ENCODE data around the gene TSPAN13.

Gene TSPAN13

GRCh38 chr7:16810112-16810511, 56.6 kb downstream of the TSPAN13 start:
- no peak for TF ChIP-seq CTCF (IDR thresholded peaks at IDR 0.05)
- DNase-seq = no peak
- Mint-ChIP-seq H3K4me1 (peaks cover 6% of the 10 kb centered on the region), H3K9me3 (no peaks in the 10 kb centered on the region), H3K36me3 (ENCODE audit: low read depth) (no peaks in the 10 kb centered on the region), H3K27ac (no peak overlapping the region), H3K4me3 (no peak overlapping the region), H3K27me3 (ENCODE audit: low read depth, poor library complexity) (no peaks in the 10 kb centered on the region)

GRCh38 chr7:16810573-16810972, 57.0 kb downstream of the TSPAN13 start:
- peaks cover 3% of the 10 kb centered on the region for H3K4me1 Mint-ChIP-seq
- H3K27me3 Mint-ChIP-seq (ENCODE audit: low read depth, poor library complexity) = no peaks in the 10 kb centered on the region
- no peaks in the 10 kb centered on the region for H3K9me3 Mint-ChIP-seq
- H3K4me3 Mint-ChIP-seq = no peak overlapping the region
- H3K27ac Mint-ChIP-seq = no peak overlapping the region
- no peaks in the 10 kb centered on the region for H3K36me3 Mint-ChIP-seq (ENCODE audit: low read depth)
- no peak for DNase-seq
- TF ChIP-seq CTCF (IDR thresholded peaks at IDR 0.05) = no peak

GRCh38 chr7:16811551-16811950, 58.0 kb downstream of the TSPAN13 start:
- no peak for TF ChIP-seq CTCF (IDR thresholded peaks at IDR 0.05)
- Mint-ChIP-seq H3K27me3 (ENCODE audit: low read depth, poor library complexity) (no peaks in the 10 kb centered on the region), H3K9me3 (no peaks in the 10 kb centered on the region), H3K27ac (no peak overlapping the region), H3K4me3 (no peak overlapping the region), H3K4me1 (peaks cover 10% of the 10 kb centered on the region), H3K36me3 (ENCODE audit: low read depth) (no peaks in the 10 kb centered on the region)
- no peak for DNase-seq

GRCh38 chr7:16812542-16813231, 59.1 kb downstream of the TSPAN13 start:
- Mint-ChIP-seq H3K4me3 (no peak overlapping the region), H3K9me3 (no peaks in the 10 kb centered on the region), H3K27me3 (ENCODE audit: low read depth, poor library complexity) (no peaks in the 10 kb centered on the region), H3K27ac (no peak overlapping the region), H3K36me3 (ENCODE audit: low read depth) (no peaks in the 10 kb centered on the region), H3K4me1 (peaks cover 15% of the 10 kb centered on the region)
- no peak for DNase-seq
- TF ChIP-seq CTCF (IDR thresholded peaks at IDR 0.05) = no peak

- Mint-ChIP-seq H3K9me3 (no peaks in the 10 kb centered on the region), H3K27me3 (ENCODE audit: low read depth, poor library complexity) (no peaks in the 10 kb centered on the region), H3K27ac (no peak overlapping the region), H3K36me3 (ENCODE audit: low read depth) (no peaks in the 10 kb centered on the region), H3K4me1 (peaks cover 15% of the 10 kb centered on the region), H3K4me3 (no peak overlapping the region)
- no peak for DNase-seq
- no peak for TF ChIP-seq CTCF (IDR thresholded peaks at IDR 0.05)
Measured at GRCh38 chr7:16813232-16813616, 59.7 kb downstream of the TSPAN13 start.

- no peak overlapping the region for H3K4me3 Mint-ChIP-seq
- no peak for DNase-seq
- no peak overlapping the region for H3K27ac Mint-ChIP-seq
- H3K27me3 Mint-ChIP-seq (ENCODE audit: low read depth, poor library complexity) = no peaks in the 10 kb centered on the region
- no peak for TF ChIP-seq CTCF (IDR thresholded peaks at IDR 0.05)
- no peaks in the 10 kb centered on the region for H3K9me3 Mint-ChIP-seq
- peaks cover 15% of the 10 kb centered on the region for H3K4me1 Mint-ChIP-seq
- no peaks in the 10 kb centered on the region for H3K36me3 Mint-ChIP-seq (ENCODE audit: low read depth)
Measured at GRCh38 chr7:16815001-16815400, 61.4 kb downstream of the TSPAN13 start.

Data from nephron progenitor cell (in vitro differentiated cells).